ENCODE measurements around the gene DDX6.
"Not testable (repeated sequence)": the region's sequence is repeated elsewhere in the genome, so short reads cannot be mapped to it uniquely, and the experiment has no call there.

The DDX6 gene

DNA sequence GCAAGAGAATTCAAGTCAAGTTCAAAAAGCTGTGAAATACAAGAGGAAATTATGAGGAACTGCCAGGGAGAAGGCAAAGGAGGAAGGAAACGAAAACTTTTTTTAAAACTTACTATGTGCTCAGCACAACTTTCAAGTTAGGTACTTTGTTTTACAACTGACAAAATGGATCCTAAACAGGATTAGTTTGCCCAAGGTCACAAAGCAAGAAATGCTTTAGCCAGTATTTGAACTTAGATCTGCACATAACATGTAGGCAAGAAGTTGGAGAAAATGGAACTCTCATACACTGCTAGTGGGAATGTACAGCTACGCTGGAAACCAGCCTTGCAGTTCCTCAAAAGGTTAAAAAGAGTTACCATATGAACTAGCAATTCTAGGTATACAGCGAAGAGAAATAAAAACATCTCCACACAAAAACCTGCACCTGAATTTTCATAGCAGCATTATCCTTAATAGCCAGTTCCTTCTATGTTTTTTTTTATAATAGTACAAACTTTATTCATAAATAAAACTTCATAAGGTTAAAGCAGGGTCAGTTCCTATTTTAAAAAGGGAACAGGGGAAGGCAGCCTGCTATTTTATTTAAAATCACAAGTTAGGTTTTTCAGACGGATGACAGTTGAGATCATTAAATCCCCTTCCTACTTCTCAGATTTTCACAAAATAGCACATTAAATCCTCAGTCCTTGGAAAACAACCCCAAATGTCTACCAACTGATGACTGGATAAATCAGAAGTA lies 19.2 kb downstream of the DDX6 start:
- peak overlapping the region; percentile 24 to 56 for H3K27ac Mint-ChIP-seq
- DNase-seq, result no peak

DNA sequence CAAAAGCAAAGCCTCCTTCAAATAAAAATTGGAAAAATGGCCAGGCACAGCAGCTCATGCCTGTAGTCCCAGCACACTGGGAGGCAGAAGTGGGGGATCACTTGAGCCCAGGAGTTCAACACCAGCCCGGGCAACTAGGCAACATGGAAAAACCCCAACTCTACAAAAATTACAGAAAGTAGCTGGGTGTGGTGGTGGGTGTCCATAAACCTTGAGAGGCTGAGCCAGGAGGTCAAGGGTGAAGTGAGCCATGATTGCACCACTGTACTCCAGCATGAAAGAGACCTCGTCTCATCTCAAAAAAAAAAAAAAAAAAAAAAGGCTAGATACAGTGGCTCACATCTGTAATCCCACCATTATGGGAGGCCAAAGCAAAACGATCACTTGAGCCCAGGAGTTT lies 22.3 kb downstream of the DDX6 start:
- peaks cover 49% of the 10 kb centered on the region for H3K4me1 Mint-ChIP-seq
- no peaks in the 10 kb centered on the region for H3K27me3 Mint-ChIP-seq
- no peaks in the 10 kb centered on the region for H3K9me3 Mint-ChIP-seq
- no peak for DNase-seq
- ATAC-seq, result no peak
- H3K27ac Mint-ChIP-seq, result peak overlapping the region in 1 of 2 donors; percentile 48
- H3K4me3 Mint-ChIP-seq, result no peak overlapping the region

More for the DNA sequence above, 19.2 kb downstream of the DDX6 start:
- Mint-ChIP-seq H3K4me3 (peak overlapping the region; percentile 21 to 64), H3K4me1 (peaks cover 70% of the 10 kb centered on the region), H3K9me3 (no peaks in the 10 kb centered on the region), H3K27me3 (no peaks in the 10 kb centered on the region)
- no peak for ATAC-seq

DNA sequence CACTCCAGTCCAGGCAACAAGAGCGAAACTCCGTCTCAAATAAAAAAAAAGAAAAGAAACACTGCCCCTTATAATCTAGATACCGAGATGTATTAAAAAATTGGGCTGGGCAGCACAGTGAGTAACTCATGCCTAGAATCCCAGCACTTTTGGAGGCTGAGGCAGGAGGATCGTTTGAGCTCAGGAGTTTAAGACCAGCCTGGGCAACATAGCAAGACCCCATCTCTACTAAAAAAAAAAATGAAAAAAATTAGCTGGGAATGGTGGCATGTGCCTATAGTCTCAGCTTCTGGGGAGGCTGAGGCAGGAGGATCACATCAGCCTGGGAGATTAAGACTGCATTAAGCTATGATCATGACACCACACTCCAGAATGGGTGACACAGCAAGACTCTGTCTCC lies 24.9 kb downstream of the DDX6 start:
- Mint-ChIP-seq H3K27me3 (no peaks in the 10 kb centered on the region), H3K4me1 (peaks cover 23% of the 10 kb centered on the region), H3K4me3 (no peak overlapping the region), H3K9me3 (no peaks in the 10 kb centered on the region), H3K27ac (no peak overlapping the region)
- ATAC-seq, result no peak
- no peak for DNase-seq

GRCh38 chr11:118765095-118765691 lies 25.8 kb downstream of the DDX6 start:
- H3K27ac Mint-ChIP-seq, ATAC-seq, H3K27me3 Mint-ChIP-seq, H3K9me3 Mint-ChIP-seq, H3K4me3 Mint-ChIP-seq, DNase-seq: not testable (repeated sequence)
- H3K4me1 Mint-ChIP-seq, result peaks cover 14% of the 10 kb centered on the region

GRCh38 chr11:118763041-118763440 lies 27.9 kb downstream of the DDX6 start:
- no peak overlapping the region for H3K27ac Mint-ChIP-seq
- DNase-seq (no peak), ATAC-seq (no peak)
- no peaks in the 10 kb centered on the region for H3K27me3 Mint-ChIP-seq
- no peak overlapping the region for H3K4me3 Mint-ChIP-seq
- no peaks in the 10 kb centered on the region for H3K9me3 Mint-ChIP-seq
- peaks cover 1% of the 10 kb centered on the region for H3K4me1 Mint-ChIP-seq

- not testable (repeated sequence) for H3K27ac Mint-ChIP-seq, H3K4me1 Mint-ChIP-seq, ATAC-seq, DNase-seq, H3K4me3 Mint-ChIP-seq, H3K27me3 Mint-ChIP-seq, H3K9me3 Mint-ChIP-seq
Measured at GRCh38 chr11:118761981-118762380, 29.0 kb downstream of the DDX6 start.

DNA sequence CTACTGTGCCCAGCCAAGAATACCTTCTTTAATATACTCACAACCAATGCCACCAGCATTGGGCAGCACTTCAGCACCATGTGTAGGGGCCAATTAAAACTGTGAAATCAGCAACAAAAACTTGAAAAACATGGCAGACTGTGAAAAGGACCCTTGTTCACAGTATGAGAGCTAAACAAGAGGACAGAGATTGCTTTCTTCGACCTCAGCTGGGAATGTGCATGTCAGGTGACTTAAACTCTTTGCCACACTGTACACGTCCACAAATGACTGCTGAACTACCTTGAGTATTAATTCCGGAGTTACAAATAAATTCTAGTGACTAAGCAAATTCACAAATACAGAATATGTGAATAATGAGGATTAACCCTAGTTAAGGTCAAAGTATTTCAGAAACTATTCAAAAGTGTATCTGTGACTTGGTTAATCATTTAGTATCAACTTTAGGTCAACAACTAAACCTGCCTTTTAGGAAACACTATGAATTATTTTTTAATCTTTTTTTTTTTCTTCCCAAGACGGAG lies 33.0 kb downstream of the DDX6 start:
- Mint-ChIP-seq H3K9me3 (no peaks in the 10 kb centered on the region), H3K4me3 (no peak overlapping the region), H3K4me1 (no peaks in the 10 kb centered on the region), H3K27me3 (no peaks in the 10 kb centered on the region), H3K27ac (peak overlapping the region; percentile 63 to 72)
- DNase-seq (no peak), ATAC-seq (no peak)

DNA sequence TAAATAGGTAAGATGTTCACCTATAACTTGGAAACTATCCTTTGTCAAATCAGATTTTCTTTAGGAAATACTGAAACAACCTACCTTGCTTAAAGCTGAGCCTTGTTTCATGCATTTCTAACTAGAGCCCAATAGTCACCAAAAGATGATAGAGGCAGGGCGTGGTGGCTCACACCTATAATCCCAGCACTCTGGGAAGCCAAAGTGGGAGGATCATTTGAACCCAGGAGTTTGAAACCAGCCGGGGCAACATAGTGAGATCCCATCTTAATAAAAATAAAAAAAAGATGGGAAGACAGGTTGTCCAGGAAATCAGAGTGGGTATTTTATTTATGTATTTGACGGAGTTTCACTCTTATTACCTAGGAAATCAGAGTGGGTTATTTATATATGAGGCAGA lies 38.3 kb downstream of the DDX6 start:
- no peaks in the 10 kb centered on the region for H3K27me3 Mint-ChIP-seq
- H3K4me1 Mint-ChIP-seq, result peaks cover 5% of the 10 kb centered on the region
- H3K27ac Mint-ChIP-seq, result peak overlapping the region in 1 of 2 donors; percentile 46
- no peaks in the 10 kb centered on the region for H3K9me3 Mint-ChIP-seq
- ATAC-seq, result no peak
- H3K4me3 Mint-ChIP-seq, result no peak overlapping the region
- no peak for DNase-seq

- Mint-ChIP-seq H3K4me1 (peaks cover 5% of the 10 kb centered on the region), H3K4me3 (no peak overlapping the region), H3K27me3 (no peaks in the 10 kb centered on the region), H3K27ac (peak overlapping the region in 1 of 2 donors; percentile 12), H3K9me3 (no peaks in the 10 kb centered on the region)
- ATAC-seq (no peak), DNase-seq (no peak)
Measured at GRCh38 chr11:118749429-118749828, 41.5 kb downstream of the DDX6 start.

DNA sequence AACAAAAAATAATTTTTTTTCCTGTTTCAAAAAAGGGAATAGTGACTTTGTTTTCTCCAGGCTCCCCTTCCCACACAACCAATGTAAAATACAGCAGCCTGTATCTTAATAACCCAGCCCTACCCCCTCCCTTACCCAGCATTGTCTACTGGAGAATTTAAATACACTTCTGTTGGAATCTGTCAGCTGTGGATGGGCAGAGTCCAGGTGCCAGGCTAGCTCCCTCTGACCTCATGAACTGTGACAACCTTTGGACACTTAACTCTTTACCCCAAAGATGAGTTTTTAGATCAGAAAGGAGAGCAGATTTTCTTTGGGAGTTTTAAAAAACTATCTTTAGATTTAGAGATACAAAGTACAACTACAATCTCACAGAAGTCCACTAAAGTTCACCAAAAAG lies 42.9 kb downstream of the DDX6 start:
- Mint-ChIP-seq H3K27ac (peak overlapping the region in 1 of 2 donors; percentile 75), H3K4me3 (no peak overlapping the region), H3K27me3 (no peaks in the 10 kb centered on the region), H3K4me1 (peaks cover 5% of the 10 kb centered on the region), H3K9me3 (no peaks in the 10 kb centered on the region)
- ATAC-seq, result no peak
- no peak for DNase-seq

- Mint-ChIP-seq H3K27me3 (no peaks in the 10 kb centered on the region), H3K27ac (peak overlapping the region in 1 of 2 donors; percentile 48), H3K4me1 (peaks cover 5% of the 10 kb centered on the region), H3K9me3 (no peaks in the 10 kb centered on the region), H3K4me3 (no peak overlapping the region)
- DNase-seq, result no peak
- peak; percentile 27 for ATAC-seq
Measured at GRCh38 chr11:118746988-118747585, 43.9 kb downstream of the DDX6 start.

GRCh38 chr11:118744046-118744445 lies 46.9 kb downstream of the DDX6 start:
- Mint-ChIP-seq H3K4me1 (no peaks in the 10 kb centered on the region), H3K27ac (no peak overlapping the region), H3K27me3 (no peaks in the 10 kb centered on the region), H3K4me3 (no peak overlapping the region), H3K9me3 (no peaks in the 10 kb centered on the region)
- DNase-seq (no peak), ATAC-seq (no peak)

- Mint-ChIP-seq H3K9me3 (peaks cover 0 to 6% of the 10 kb centered on the region in 2 donors), H3K27me3 (no peaks in the 10 kb centered on the region), H3K4me1 (no peaks in the 10 kb centered on the region), H3K27ac (no peak overlapping the region), H3K4me3 (no peak overlapping the region)
- no peak for ATAC-seq
- no peak for DNase-seq
Measured at GRCh38 chr11:118742304-118742703, 48.7 kb downstream of the DDX6 start.

GRCh38 chr11:118740892-118741291 lies 50.1 kb downstream of the DDX6 start:
- no peak for ATAC-seq
- DNase-seq, result no peak
- no peak overlapping the region for H3K27ac Mint-ChIP-seq
- H3K27me3 Mint-ChIP-seq, result no peaks in the 10 kb centered on the region
- no peaks in the 10 kb centered on the region for H3K4me1 Mint-ChIP-seq
- H3K4me3 Mint-ChIP-seq, result no peak overlapping the region
- H3K9me3 Mint-ChIP-seq, result peaks cover 0 to 6% of the 10 kb centered on the region in 2 donors

DNA sequence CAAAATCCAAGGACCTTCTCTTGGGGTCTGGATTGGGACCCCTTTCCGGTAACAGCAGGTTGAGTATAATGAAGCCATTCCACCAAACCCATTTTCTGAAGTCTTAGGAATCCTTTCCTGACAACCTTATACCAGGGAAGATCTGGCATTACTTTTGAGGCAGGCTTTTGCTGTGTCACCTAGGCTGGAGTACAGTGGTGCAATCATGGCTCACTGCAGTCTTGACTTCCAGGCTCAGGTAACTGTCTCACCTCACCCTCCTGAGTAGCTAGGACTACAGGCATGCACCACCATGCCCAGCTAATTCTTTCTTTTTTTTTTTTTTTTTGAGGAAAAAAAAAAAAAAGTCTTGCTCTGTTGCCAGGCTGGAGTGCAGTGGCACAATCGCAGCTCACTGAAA lies 55.8 kb downstream of the DDX6 start:
- no peaks in the 10 kb centered on the region for H3K27me3 Mint-ChIP-seq
- ATAC-seq (no peak), DNase-seq (no peak)
- H3K27ac Mint-ChIP-seq, result no peak overlapping the region
- H3K4me1 Mint-ChIP-seq, result no peaks in the 10 kb centered on the region
- H3K4me3 Mint-ChIP-seq, result no peak overlapping the region
- peaks cover 0 to 6% of the 10 kb centered on the region in 2 donors for H3K9me3 Mint-ChIP-seq

DNA sequence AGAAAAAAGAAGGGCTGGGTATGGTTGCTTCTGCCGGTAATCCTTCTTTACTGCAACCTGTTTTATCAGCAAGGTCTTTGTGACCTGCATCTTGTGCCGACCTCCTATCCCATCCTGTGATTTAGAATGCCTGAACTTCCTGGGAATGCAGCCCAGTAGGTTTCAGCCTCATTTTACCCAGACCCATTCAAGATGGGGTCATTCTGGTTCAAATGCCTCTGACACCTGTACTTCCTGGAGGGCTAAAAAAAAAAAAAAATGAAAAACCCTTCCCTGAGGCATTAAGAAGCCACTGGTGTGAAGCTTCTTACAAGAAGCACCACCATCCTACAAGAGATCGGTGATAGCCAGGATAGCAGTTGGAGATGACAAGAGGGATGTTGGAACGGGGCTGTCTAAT lies 56.9 kb downstream of the DDX6 start:
- no peak for ATAC-seq
- Mint-ChIP-seq H3K27ac (no peak overlapping the region), H3K27me3 (no peaks in the 10 kb centered on the region), H3K9me3 (peaks cover 0 to 6% of the 10 kb centered on the region in 2 donors), H3K4me1 (no peaks in the 10 kb centered on the region), H3K4me3 (no peak overlapping the region)
- DNase-seq, result no peak

Measured in stimulated activated naive CD8-positive, alpha-beta T cell treated with anti-CD3 and anti-CD28 coated beads, Interleukin-15, amount 100 ng/mL, for 72 hours (primary cell).